Stimulated activated CD4-positive, alpha-beta T cell treated with anti-CD3 and anti-CD28 coated beads, TNF-alpha, amount 100 ng/mL, for 24 hours (primary cell): ENCODE measurements around the gene RANBP3L.
"Not testable (repeated sequence)": the region's sequence is repeated elsewhere in the genome, so short reads cannot be mapped to it uniquely, and the experiment has no call there.

Experiments used
- DNase-seq, 3 experiments: peaks; one replicate each; pipeline ENCODE4 v3.0.0-alpha.2; 2020; ENCODE audit warnings: low read depth in 3 of 3

Gene RANBP3L

DNA sequence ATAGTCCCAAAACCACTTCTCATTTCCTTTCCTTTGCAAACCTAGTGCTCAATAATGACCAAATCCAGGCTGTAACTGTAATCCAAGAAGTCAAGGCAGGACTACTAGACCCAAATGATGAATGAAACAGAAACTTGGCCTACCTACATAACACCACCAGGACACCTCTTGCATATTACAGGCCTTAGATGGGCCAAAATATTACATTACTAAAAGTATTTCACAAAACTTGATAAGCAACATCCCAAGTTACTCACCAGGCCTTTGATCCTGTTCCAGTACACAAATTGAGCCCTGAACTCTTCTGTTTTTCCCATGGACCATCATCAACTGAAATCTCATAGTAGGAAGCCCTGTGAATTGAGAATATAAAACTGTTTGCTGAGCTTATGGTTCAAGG lies 94.8 kb downstream of the RANBP3L start:
- DNase-seq: no peak

DNA sequence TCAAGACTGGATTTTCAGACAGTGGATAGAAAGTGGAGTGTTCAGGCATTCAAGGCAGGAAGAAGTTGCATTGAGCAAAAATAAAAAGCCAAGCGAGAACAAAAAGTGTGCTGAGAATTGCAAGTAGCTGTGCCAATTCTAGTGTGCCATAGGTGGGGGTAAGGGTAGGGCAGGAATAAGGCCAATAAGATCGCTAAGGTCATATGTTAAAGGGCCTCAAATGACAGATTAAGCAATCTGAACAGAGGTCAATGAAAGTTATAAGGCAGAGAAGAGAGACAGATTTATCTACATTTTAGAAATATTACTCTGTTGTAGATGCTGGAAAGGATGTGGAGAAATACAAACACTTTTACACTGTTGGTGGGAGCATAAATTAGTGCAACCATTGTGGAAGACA lies 96.4 kb downstream of the RANBP3L start:
- no peak for DNase-seq

DNA sequence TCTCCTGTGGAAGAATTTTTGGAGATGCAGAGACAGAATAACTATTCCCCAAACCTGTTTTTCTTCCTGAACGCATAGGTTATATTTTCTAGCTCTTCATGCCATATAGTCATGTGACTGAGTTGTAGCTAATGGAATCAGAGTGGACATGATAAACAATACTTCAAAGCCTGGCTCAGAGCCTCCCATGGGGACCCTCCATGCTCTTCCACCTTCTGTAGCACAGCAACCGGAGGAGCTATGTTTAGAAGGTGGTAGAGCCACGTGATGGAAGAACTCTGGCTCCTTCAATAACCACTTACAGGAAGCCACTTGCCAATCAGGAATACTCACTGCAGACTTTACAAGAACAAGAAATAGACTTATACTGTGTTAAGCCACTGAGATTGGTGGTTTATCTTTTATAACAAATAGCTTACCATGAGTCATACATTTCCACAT lies 99.2 kb downstream of the RANBP3L start:
- DNase-seq: no peak

DNA sequence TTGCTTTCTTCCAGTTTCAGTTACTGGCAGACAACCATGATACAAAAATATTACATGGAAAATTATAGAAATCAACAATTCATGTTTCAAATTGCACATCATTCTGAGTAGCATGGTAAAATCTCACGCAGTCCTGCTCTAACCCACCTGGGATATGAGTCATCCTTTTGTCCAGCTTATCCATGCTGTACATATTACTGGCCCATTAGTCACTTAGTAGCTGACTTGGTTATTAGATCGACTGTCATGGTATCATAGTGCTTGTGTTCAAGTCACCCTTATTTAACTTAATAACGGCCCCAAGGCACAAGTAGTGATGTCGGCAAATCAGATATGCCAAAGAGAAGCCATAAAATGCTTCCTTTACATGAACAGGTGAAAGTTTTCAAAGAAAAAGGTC lies 101.2 kb downstream of the RANBP3L start:
- DNase-seq: no peak

DNA sequence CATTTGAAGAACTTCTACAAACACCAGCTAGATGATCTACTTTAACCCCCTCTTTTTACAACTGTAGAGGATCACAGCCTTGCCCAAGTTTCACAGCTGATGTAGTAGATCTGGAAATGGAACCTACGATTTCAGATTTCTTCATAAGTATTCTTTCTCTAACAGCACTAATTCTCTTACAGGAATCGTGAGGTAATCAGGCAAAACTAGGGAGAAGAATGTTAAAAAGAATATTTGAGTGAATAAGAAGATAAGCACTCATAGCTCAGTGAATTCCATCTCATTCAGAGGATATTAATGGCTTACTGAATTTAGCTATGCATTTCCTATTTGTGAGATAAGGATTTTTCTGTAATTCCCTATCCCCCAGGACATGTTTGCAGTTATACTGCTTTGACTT lies 102.1 kb downstream of the RANBP3L start:
- DNase-seq: no peak

DNA sequence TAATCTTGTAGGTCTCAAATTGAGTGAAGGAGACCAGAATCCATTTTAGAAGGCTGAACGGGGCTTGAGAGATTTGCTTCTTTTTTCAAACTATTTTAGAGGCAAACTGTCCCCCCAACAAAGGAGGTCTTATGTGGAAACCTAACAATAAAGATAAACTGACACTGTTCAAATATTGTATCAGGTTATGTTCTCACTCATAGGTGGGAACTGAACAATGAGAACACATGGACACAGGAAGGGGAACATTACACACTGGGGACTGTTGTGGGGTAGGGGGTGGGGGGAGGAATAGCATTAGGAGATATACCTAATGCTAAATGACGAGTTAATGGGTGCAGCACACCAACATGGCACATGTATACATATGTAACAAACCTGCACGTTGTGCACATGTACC lies 102.9 kb downstream of the RANBP3L start:
- DNase-seq: not testable (repeated sequence)
